Prostate gland (tissue), 2 donors: ENCODE measurements around the gene SAFB. TPM values are rescaled to one million over a fixed set of nuclear protein-coding genes. Genes with fewer than 3 reads are reported as not detected.

Experiments used
- DNase-seq: peaks from one replicate; pipeline ENCODE4 v3.0.0-alpha.2; 2019; ENCODE audit warnings: low spot score
- H3K27ac ChIP-seq, 2 donors: fragments of 200-600 bp; sonication (generic); 2 replicates each; pipeline ENCODE4 v1.5.1; 2017 to 2019
- H3K27me3 ChIP-seq: fragments of 200-600 bp; sonication (generic); replicated peaks from 2 replicates; pipeline ENCODE4 v1.5.1; 2019; ENCODE audit not compliant: insufficient read depth
- H3K36me3 ChIP-seq, 2 donors: fragments of 200-600 bp; sonication (generic); 1 replicate in 1 of 2; 2 replicates in 1 of 2; pipeline versions ENCODE4 v1.5.1 to v1.8.1; 2017 to 2019
- H3K4me1 ChIP-seq: fragments of 200-600 bp; sonication (generic); replicated peaks from 2 replicates; pipeline ENCODE4 v1.5.1; 2019
- H3K4me3 ChIP-seq, 2 donors: fragments of 200-600 bp; sonication (generic); 2 replicates each; pipeline ENCODE4 v1.5.1; 2017 to 2019
- H3K9me3 ChIP-seq: fragments of 200-600 bp; sonication (generic); 2 replicates; pipeline ENCODE4 v1.5.1; 2017
- POLR2A ChIP-seq: fragments of 450-650 bp; IDR thresholded peaks from one replicate; pipeline ENCODE4 v1.6.1; 2016; ENCODE audit warnings: antibody characterized with exemption, mild to moderate bottlenecking
- POLR2AphosphoS5 ChIP-seq: sonication (generic); formaldehyde crosslinking; IDR thresholded peaks from one replicate; pipeline ENCODE4 v1.6.1; 2017; ENCODE audit warnings: antibody characterized with exemption
- WGBS: methylation state at CpG from one replicate; pipeline ENCODE4 v1.1.5; 2018; 5-methylcytosine and 5-hydroxymethylcytosine counted together
- intact Hi-C: fragments of 100-400 bp; cut with DNase I; formaldehyde crosslinking; loops from one replicate; pipeline ENCODE4 v1.14.2; 2022
- total RNA-seq, 2 donors: library from RNA; depleted of rRNA; stranded (reverse); fragments of >200 nt; gene quantifications; one replicate each; pipeline ENCODE4 v1.1.0, GENCODE V29; 2016
- TF ChIP-seq, protein P1 (sequence below), 4 experiments: fragments of 200-600 bp in 2 of 4; fragments of 450-650 bp in 2 of 4; sonication (generic) in 2 of 4; IDR thresholded peaks; 1 replicate in 3 of 4; 2 replicates in 1 of 4; pipeline ENCODE4 v1.5.1; 2016 to 2019; ENCODE audit warnings: antibody characterized with exemption in 4 of 4, mild to moderate bottlenecking in 2 of 4, moderate library complexity in 2 of 4

SAFB gene
- total RNA-seq, 2 donors from 2014 or later = 63.6 to 182 TPM

DNA sequence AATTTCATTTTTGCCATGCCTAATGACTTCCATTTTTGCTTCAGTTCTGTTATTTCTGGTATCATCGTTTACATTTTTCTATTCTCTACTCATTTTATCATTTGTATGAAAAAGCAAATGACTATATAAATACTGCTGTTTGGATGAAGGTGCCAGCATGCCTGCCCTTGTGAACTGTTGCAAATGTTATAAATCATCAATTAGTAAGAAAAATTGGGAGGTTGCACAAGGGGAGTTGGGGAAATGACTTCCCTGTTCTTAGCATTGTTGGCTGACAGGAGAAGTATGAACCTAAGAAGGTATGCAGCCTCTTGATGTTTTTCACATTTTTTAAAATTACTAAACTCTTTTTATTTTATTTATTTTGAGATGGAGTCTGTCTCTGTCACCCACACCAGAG, 15.1 kb downstream of the SAFB start:
- Histone ChIP-seq H3K27ac (no peak overlapping the region), H3K4me1 (no peaks in the 10 kb centered on the region)
- 57% methylated on average over 1 of the region's 1 CpG for WGBS

DNA sequence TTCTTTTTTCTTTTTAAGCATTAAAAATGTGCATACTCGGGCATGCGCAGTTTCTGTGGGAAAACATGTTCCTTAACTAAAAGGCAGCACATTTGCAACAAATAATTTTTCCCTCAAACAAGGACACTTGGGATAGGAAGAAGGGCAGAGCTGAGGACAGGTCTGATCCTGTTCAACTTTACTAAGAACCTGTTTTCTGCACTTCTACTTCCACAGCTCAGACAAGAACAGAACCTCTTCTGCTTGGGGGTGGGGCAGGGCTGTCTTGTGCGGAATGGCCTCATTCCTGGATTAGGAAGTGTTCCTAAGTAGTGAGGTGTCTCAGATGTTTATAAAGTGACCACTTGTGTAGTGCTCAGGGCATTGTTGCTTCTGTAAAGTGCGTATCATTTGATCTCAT, 18.3 kb downstream of the SAFB start:
- H3K27ac ChIP-seq = no peak overlapping the region
- TF ChIP-seq POLR2AphosphoS5 (no peak), POLR2A (no peak)
- TF ChIP-seq, protein P1, sequence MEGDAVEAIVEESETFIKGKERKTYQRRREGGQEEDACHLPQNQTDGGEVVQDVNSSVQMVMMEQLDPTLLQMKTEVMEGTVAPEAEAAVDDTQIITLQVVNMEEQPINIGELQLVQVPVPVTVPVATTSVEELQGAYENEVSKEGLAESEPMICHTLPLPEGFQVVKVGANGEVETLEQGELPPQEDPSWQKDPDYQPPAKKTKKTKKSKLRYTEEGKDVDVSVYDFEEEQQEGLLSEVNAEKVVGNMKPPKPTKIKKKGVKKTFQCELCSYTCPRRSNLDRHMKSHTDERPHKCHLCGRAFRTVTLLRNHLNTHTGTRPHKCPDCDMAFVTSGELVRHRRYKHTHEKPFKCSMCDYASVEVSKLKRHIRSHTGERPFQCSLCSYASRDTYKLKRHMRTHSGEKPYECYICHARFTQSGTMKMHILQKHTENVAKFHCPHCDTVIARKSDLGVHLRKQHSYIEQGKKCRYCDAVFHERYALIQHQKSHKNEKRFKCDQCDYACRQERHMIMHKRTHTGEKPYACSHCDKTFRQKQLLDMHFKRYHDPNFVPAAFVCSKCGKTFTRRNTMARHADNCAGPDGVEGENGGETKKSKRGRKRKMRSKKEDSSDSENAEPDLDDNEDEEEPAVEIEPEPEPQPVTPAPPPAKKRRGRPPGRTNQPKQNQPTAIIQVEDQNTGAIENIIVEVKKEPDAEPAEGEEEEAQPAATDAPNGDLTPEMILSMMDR (IDR thresholded peaks at IDR 0.05) = no peak
- intact Hi-C loops = no loop called here
- H3K9me3 ChIP-seq = no peaks in the 10 kb centered on the region
- 45% methylated on average over 4 of the region's 4 CpGs for whole genome bisulfite sequencing
- no peak overlapping the region for H3K4me3 ChIP-seq
- no peak for DNase-seq
- peaks cover 4% of the 10 kb centered on the region for H3K4me1 ChIP-seq
- H3K36me3 ChIP-seq = peaks cover 0 to under 1% of the 10 kb centered on the region in 2 donors
- no peaks in the 10 kb centered on the region for H3K27me3 ChIP-seq

More for the DNA sequence above, 15.1 kb downstream of the SAFB start:
- Histone ChIP-seq H3K27me3 (no peaks in the 10 kb centered on the region), H3K36me3 (no peaks in the 10 kb centered on the region), H3K4me3 (no peak overlapping the region), H3K9me3 (no peaks in the 10 kb centered on the region)
- no peak for DNase-seq
- no peak for TF ChIP-seq POLR2AphosphoS5
- no peak for TF ChIP-seq POLR2A
- TF ChIP-seq, protein P1 (IDR thresholded peaks at IDR 0.05) = no peak
- intact Hi-C loops = no loop called here

DNA sequence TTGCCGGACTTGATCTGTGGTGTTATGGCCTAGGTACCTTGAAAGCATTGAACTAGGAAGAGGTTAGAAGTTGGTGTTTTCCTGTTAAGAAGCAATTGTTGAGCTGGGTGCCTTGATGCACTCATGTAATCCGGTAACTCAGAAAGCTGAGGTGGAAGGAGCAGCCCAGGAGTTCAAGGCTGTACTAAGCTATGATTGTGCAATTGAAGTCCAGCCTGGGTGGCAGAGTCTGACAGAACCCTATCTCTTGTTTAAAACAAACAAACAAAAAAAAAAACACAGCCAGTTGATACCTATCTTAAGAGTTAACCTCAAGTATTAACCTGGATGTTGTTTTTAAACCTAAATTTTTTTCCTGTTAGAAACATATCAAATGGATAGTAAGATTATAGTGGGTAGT, 19.3 kb downstream of the SAFB start:
- no peak for DNase-seq
- Histone ChIP-seq H3K4me1 (peaks cover 4% of the 10 kb centered on the region), H3K27me3 (no peaks in the 10 kb centered on the region), H3K4me3 (no peak overlapping the region), H3K27ac (no peak overlapping the region), H3K9me3 (no peaks in the 10 kb centered on the region), H3K36me3 (peaks cover 4 to 8% of the 10 kb centered on the region in 2 donors)
- TF ChIP-seq POLR2A = no peak
- TF ChIP-seq, protein P1 (IDR thresholded peaks at IDR 0.05) = no peak
- no peak for TF ChIP-seq POLR2AphosphoS5
- WGBS = 90% methylated on average over 2 of the region's 2 CpGs
- intact Hi-C loops = no loop called here

DNA sequence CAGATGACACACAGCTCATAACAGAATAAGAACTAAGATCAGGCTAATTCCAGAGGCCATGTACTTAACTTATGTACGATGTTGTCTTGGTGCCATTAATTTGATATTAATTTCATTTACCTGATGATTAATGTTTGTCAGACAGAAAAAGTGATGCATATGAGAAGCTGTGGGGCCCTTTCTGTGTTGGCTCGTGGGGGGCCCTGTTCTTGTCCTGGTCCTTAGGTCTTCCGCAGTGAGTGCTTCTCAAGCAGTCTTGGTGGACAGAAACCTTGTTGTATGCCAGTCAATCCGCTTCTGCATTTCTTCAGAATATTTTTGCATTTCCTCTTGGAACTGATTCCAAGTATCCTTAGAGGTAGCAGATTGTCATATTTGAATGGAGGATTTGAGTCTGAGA, 20.2 kb downstream of the SAFB start:
- Histone ChIP-seq H3K9me3 (no peaks in the 10 kb centered on the region), H3K4me3 (no peak overlapping the region), H3K4me1 (peaks cover 4% of the 10 kb centered on the region), H3K36me3 (peaks cover 4 to 8% of the 10 kb centered on the region in 2 donors), H3K27me3 (no peaks in the 10 kb centered on the region), H3K27ac (no peak overlapping the region)
- 90% methylated on average over 4 of the region's 4 CpGs for WGBS
- intact Hi-C loops = no loop called here
- no peak for TF ChIP-seq POLR2A
- TF ChIP-seq, protein P1 (IDR thresholded peaks at IDR 0.05) = no peak
- no peak for TF ChIP-seq POLR2AphosphoS5
- no peak for DNase-seq

DNA sequence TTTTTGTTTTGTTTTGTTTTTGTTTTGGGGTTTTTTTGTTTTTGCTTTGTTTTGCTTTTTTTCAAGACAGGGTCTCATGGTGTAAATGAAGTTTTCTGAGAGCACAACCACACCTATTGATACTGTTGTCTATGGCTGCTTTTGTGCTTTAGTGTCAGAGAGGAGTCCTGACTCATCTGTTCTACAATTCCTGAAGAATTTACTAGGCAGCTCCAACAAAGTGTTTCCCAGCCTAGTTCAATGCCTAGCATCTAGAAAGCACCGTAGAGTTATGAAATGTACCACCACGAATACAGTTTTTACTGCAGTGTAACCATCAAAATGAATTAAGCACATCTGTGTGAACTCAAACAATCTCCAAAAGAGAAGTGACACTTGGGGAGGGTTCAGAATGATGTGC, 21.2 kb downstream of the SAFB start:
- Histone ChIP-seq H3K27me3 (no peaks in the 10 kb centered on the region), H3K27ac (no peak overlapping the region), H3K9me3 (no peaks in the 10 kb centered on the region), H3K4me1 (peaks cover 4% of the 10 kb centered on the region), H3K4me3 (no peak overlapping the region), H3K36me3 (peaks cover 4 to 8% of the 10 kb centered on the region in 2 donors)
- TF ChIP-seq, protein P1 (IDR thresholded peaks at IDR 0.05) = no peak
- no peak for TF ChIP-seq POLR2A
- TF ChIP-seq POLR2AphosphoS5 = no peak
- 67% methylated on average over 2 of the region's 2 CpGs for WGBS
- intact Hi-C loops = no loop called here
- DNase-seq = no peak
